ENCODE measurements around the gene NR1H4. TPM values are rescaled to one million over a fixed set of nuclear protein-coding genes. Genes with fewer than 3 reads are reported as not detected.

NR1H4 gene
- polyA plus RNA-seq, 1 experiment, result not detected

DNA sequence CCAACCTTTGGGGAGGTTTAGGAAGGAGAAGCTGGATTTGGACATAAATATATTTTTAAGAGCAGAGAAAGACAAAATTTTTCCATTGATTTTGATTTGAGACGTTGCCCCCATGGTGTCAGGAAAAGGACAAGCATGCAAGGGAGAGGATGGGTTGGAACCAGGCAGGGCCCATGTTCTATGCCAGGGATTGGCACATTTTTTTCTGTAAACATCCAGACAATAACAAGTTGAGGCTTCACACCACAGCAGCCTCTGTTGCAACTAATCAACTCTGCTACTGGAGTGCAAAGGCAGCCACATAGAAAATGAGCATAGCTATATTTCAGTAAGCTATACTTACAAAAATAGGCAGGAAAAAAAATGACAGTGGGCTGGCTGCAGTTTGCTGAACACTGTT lies 44.7 kb downstream of the NR1H4 start:
- CTCF ChIA-PET, result no interaction called here
- no peaks in the 10 kb centered on the region for H3K9me3 ChIP-seq (ENCODE audit: control insufficient read depth, insufficient read depth, low read length)

DNA sequence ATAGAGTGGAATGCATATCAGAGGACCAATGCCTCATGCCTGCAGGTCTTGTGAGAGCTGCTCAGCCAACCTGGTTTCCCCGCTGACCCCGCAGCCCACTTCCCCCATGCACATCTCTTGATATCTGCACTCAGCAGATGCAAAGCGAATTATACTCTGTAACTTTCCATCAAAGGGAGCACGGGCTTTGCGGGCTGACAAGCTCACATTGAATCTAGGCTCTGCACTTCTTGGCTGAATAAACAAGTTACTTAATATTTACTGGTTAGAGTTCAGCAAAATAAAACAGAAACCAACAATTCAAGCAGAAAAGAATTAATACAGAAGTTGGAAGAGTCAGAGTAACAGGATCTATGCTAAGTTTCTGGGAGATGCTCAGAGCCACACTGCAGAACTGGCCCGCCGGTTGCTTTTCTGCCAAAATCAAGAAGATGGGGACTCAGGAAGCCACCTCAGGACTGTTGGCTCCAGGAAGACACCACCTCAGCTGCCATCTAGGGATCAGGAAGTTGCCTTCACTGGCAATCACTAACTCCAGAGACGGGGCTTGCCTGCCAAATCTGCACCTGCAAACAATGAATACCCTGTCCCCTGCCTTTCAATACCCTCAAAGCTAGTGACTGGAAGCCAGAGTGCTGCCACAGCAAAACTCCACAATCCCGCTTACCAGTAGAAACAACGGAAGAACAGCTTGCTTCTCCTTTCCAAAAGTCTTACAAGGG lies 46.5 kb downstream of the NR1H4 start:
- Histone ChIP-seq H3K4me3 (ENCODE audit: low read depth, low read length) (no peak overlapping the region), H3K9me3 (ENCODE audit: control insufficient read depth, insufficient read depth, low read length) (no peaks in the 10 kb centered on the region), H3K27ac (ENCODE audit: low read depth, low read length) (no peak overlapping the region), H3K27me3 (ENCODE audit: control insufficient read depth, insufficient read depth, low read length) (no peaks in the 10 kb centered on the region)
- no peak for DNase-seq (ENCODE audit: low read depth, low spot score)
- CTCF ChIA-PET, result interaction anchor here (1.4 kb wide), 1 partner anchor 115 kb away, joined by 3 read pairs; no protein-coding TSS in a partner anchor
- POLR2A ChIA-PET, result no interaction called here
- no peak for TF ChIP-seq CTCF (IDR thresholded peaks at IDR 0.05; ENCODE audit: low read depth, low read length)

More for the DNA sequence above, 44.7 kb downstream of the NR1H4 start:
- Histone ChIP-seq H3K27ac (ENCODE audit: low read depth, low read length) (no peak overlapping the region), H3K4me3 (ENCODE audit: low read depth, low read length) (no peak overlapping the region), H3K27me3 (ENCODE audit: control insufficient read depth, insufficient read depth, low read length) (no peaks in the 10 kb centered on the region)
- POLR2A ChIA-PET, result no interaction called here
- no peak for TF ChIP-seq CTCF (IDR thresholded peaks at IDR 0.05; ENCODE audit: low read depth, low read length)
- no peak for DNase-seq (ENCODE audit: low read depth, low spot score)

DNA sequence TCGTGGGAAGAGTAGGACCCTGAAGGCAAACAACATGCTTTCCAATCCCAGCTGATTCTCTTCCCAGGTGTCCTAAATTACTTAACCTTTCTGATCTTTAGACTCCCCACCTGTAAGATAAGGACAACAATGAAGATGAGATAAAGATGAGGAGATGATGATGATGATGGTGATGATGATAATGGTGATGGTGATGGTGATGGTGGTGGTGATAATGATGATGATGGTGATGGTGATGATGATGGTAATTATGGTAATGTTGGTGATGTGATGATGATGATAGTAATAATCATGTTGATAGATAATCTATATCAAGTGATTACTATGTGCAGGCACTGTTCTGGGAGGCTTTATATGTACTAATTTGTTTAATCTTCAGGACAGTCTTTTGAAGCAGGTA lies 48.3 kb downstream of the NR1H4 start:
- Histone ChIP-seq H3K27ac (ENCODE audit: low read depth, low read length) (no peak overlapping the region), H3K27me3 (ENCODE audit: control insufficient read depth, insufficient read depth, low read length) (no peaks in the 10 kb centered on the region), H3K4me3 (ENCODE audit: low read depth, low read length) (no peak overlapping the region), H3K9me3 (ENCODE audit: control insufficient read depth, insufficient read depth, low read length) (no peaks in the 10 kb centered on the region)
- ChIA-PET CTCF (no interaction called here), POLR2A (no interaction called here)
- TF ChIP-seq CTCF (IDR thresholded peaks at IDR 0.05; ENCODE audit: low read depth, low read length), result no peak
- DNase-seq (ENCODE audit: low read depth, low spot score), result no peak

DNA sequence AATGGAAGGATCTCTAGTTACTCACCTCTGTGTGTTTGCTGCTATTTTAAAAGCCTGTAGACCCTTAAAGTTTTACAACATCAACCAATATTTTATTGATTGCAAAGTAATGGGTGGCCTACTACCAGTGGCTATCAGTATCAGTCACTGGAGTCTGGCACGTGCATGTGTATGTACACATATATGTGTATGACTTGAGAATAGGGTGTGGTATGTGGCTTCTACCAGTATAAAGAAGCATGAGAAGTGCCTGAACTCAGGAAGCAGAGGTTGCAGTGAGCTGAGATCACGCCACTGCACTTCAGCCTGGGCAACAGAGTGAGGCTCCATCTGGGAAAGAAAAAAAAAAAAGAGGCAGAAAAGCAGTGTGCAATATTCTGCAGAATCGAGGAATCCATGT lies 54.4 kb downstream of the NR1H4 start:
- Histone ChIP-seq H3K27me3 (ENCODE audit: control insufficient read depth, insufficient read depth, low read length) (no peaks in the 10 kb centered on the region), H3K27ac (ENCODE audit: low read depth, low read length) (no peak overlapping the region), H3K9me3 (ENCODE audit: control insufficient read depth, insufficient read depth, low read length) (no peaks in the 10 kb centered on the region), H3K4me3 (ENCODE audit: low read depth, low read length) (no peak overlapping the region)
- ChIA-PET CTCF (interaction anchor here (0.6 kb wide), 1 partner anchor 201 kb away, joined by 3 read pairs; no protein-coding TSS in a partner anchor), POLR2A (no interaction called here)
- no peak for TF ChIP-seq CTCF (IDR thresholded peaks at IDR 0.05; ENCODE audit: low read depth, low read length)
- no peak for DNase-seq (ENCODE audit: low read depth, low spot score)

- no peak for TF ChIP-seq CTCF (IDR thresholded peaks at IDR 0.05; ENCODE audit: low read depth, low read length)
- Histone ChIP-seq H3K27ac (ENCODE audit: low read depth, low read length) (no peak overlapping the region), H3K9me3 (ENCODE audit: control insufficient read depth, insufficient read depth, low read length) (no peaks in the 10 kb centered on the region), H3K4me3 (ENCODE audit: low read depth, low read length) (no peak overlapping the region), H3K27me3 (ENCODE audit: control insufficient read depth, insufficient read depth, low read length) (no peaks in the 10 kb centered on the region)
- CTCF ChIA-PET, result interaction anchor here (0.6 kb wide), 1 partner anchor 200 kb away, joined by 3 read pairs; no protein-coding TSS in a partner anchor
- DNase-seq (ENCODE audit: low read depth, low spot score), result no peak
- POLR2A ChIA-PET, result no interaction called here
Observed at GRCh38 chr12:100528471-100529127, 54.9 kb downstream of the NR1H4 start.

Measured in AG04450 (cell line).